ENCODE data around the gene NAA80. TPM values are rescaled to one million over a fixed set of nuclear protein-coding genes. Genes with fewer than 3 reads are reported as not detected.

NAA80 gene
- total and polyA plus RNA-seq, 2 of the 13 experiments (the other 11 are each of a cell fraction or from before 2014, with no cell fraction given): 3.4 to 8.7 TPM

- ChIA-PET CTCF (ENCODE audit: low intra/inter-chr PET ratio, low total read pairs) (no interaction called here), POLR2A (interaction anchor here (3.5 kb wide), 1 partner anchor 11 kb away, joined by 66 read pairs; no protein-coding TSS in a partner anchor)
- no TSS peak for BruUV-seq (replicated peaks)
- DNase-seq (ENCODE audit: low spot score) (no peak), FAIRE-seq (no peak), ATAC-seq (no peak)
- H4K20me1 ChIP-seq (ENCODE audit: insufficient read depth, low read length): no peaks in the 10 kb centered on the region
- H3K36me3 ChIP-seq (replicated peaks in 1 of 2; ENCODE audit: control insufficient read depth in 1 of 2, insufficient read depth in 2 of 2, low read length in 2 of 2): peaks cover 8 to 28% of the 10 kb centered on the region in 2 experiments
- in situ Hi-C loops (cut with HindIII; ENCODE audit: extremely low pct_ligation_motif_present, low pct_unique_long_range_greater_than_20kb) (no loop called here), intact Hi-C loops (cut with micrococcal nuclease; ENCODE audit: unreplicated experiment) (no loop called here)
- no peak overlapping the region for H2AFZ ChIP-seq (ENCODE audit: low read length)
- no peaks in the 10 kb centered on the region for H3K27me3 ChIP-seq (ENCODE audit: control insufficient read depth in 1 of 2, insufficient read depth in 2 of 2, low read length in 2 of 2)
- no peak overlapping the region for H3K27ac ChIP-seq (ENCODE audit: extremely low read length, insufficient read depth, low read length)
- peaks cover 60% of the 10 kb centered on the region for H3K4me1 ChIP-seq (ENCODE audit: insufficient read depth, low read length)
- 87% methylated on average over 8 of the region's 8 CpGs for WGBS (ENCODE audit: low lambda C conversion rate)
- H3K9me3 ChIP-seq (ENCODE audit: low read length): no peaks in the 10 kb centered on the region
- no peak overlapping the region for H3K4me3 ChIP-seq (replicated peaks in 1 of 3; ENCODE audit: insufficient read depth in 1 of 3, low read depth in 2 of 3, low read length in 3 of 3)
- H3K4me2 ChIP-seq (ENCODE audit: low read depth, low read length): no peak overlapping the region
- TF ChIP-seq MIER2 (CRISPR knock-in tag; IDR thresholded peaks at IDR 0.05) (no peak), AGO2 (optimal IDR thresholded peaks at IDR 0.05; ENCODE audit: low read depth, low read length) (peak; percentile 18), KDM4B (CRISPR knock-in tag; IDR thresholded peaks at IDR 0.05) (no peak)
- H3K9ac ChIP-seq (ENCODE audit: insufficient read depth, low read depth, low read length): no peak overlapping the region
- H3K79me2 ChIP-seq (ENCODE audit: insufficient read depth, low read length): peaks cover 13% of the 10 kb centered on the region
These were observed 27.0 kb upstream of the NAA80 start for GRCh38 chr3:50326182-50326541.

DNA sequence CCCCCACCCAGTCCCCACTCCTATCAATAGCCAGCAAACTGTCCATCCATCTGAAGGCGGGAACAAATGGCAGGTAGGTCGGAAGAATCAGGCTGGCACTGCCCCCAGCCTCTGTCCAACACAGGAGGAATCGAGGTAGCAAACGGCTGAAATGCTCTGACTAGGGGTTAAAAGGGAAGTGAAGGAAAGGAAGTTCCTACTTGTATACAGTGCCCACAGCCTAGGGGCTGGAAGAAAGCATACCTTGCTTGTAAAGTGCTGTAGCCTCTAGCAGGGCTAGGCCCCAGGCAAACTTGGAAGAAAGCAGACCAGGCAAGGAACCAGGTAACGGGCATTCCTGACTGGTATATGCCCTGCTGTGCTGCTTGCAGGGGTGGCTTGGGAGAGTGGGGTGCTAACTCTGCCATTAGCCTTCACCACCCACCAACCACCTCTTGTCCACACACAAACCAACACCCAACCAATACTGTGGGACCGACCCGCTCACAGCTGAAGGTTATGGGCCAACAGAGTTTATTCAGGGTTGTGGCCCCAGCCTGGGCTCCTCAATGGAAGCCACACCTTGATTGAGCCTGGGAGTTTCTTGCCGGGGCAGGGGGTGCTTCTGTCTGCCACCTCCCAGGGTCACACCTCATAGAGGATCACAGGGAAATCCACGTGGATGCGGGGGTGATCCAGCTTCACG is 26.4 kb upstream of the NAA80 start:
- Histone ChIP-seq H3K9ac (ENCODE audit: insufficient read depth, low read depth, low read length) (no peak overlapping the region), H4K20me1 (ENCODE audit: insufficient read depth, low read length) (no peaks in the 10 kb centered on the region), H3K27ac (ENCODE audit: extremely low read length, insufficient read depth, low read length) (no peak overlapping the region), H3K4me1 (ENCODE audit: insufficient read depth, low read length) (peaks cover 60% of the 10 kb centered on the region), H3K27me3 (ENCODE audit: control insufficient read depth in 1 of 2, insufficient read depth in 2 of 2, low read length in 2 of 2) (no peaks in the 10 kb centered on the region; a peak in 1 of 5 replicates), H2AFZ (ENCODE audit: low read length) (no peak overlapping the region), H3K4me2 (ENCODE audit: low read depth, low read length) (no peak overlapping the region), H3K79me2 (ENCODE audit: insufficient read depth, low read length) (peaks cover 16% of the 10 kb centered on the region), H3K36me3 (replicated peaks in 1 of 2; ENCODE audit: control insufficient read depth in 1 of 2, insufficient read depth in 2 of 2, low read length in 2 of 2) (peaks cover 5 to 23% of the 10 kb centered on the region in 2 experiments), H3K9me3 (ENCODE audit: low read length) (no peaks in the 10 kb centered on the region), H3K4me3 (replicated peaks in 1 of 3; ENCODE audit: insufficient read depth in 1 of 3, low read depth in 2 of 3, low read length in 3 of 3) (no peak overlapping the region)
- ChIA-PET CTCF (ENCODE audit: low intra/inter-chr PET ratio, low total read pairs) (no interaction called here), POLR2A (interaction anchor here (0.5 to 13.0 kb wide), 3 partner anchors 11 to 25 kb away, joined by 4 to 222 read pairs (median 58); partner anchors contain the start of genes HYAL1, HYAL3 and NAA80)
- in situ Hi-C loops (cut with HindIII; ENCODE audit: extremely low pct_ligation_motif_present, low pct_unique_long_range_greater_than_20kb): no loop called here
- DNase-seq (ENCODE audit: low spot score): no peak
- WGBS (ENCODE audit: low lambda C conversion rate): 90% methylated on average over 6 of the region's 11 CpGs
- FAIRE-seq: no peak
- no peak for ATAC-seq
- no TSS peak for BruUV-seq (replicated peaks)
- intact Hi-C loops (cut with micrococcal nuclease; ENCODE audit: unreplicated experiment): no loop called here
- TF ChIP-seq MED1 (CRISPR knock-in tag; IDR thresholded peaks at IDR 0.05) (no peak), ZBTB46 (CRISPR knock-in tag; IDR thresholded peaks at IDR 0.05; ENCODE audit: borderline replicate concordance) (no peak), ZNF574 (CRISPR knock-in tag; IDR thresholded peaks at IDR 0.05) (no peak), ERF (CRISPR knock-in tag; IDR thresholded peaks at IDR 0.05) (no peak), AGO2 (optimal IDR thresholded peaks at IDR 0.05; ENCODE audit: low read depth, low read length) (peak; percentile 26)
- TF ChIP-seq, protein P1, sequence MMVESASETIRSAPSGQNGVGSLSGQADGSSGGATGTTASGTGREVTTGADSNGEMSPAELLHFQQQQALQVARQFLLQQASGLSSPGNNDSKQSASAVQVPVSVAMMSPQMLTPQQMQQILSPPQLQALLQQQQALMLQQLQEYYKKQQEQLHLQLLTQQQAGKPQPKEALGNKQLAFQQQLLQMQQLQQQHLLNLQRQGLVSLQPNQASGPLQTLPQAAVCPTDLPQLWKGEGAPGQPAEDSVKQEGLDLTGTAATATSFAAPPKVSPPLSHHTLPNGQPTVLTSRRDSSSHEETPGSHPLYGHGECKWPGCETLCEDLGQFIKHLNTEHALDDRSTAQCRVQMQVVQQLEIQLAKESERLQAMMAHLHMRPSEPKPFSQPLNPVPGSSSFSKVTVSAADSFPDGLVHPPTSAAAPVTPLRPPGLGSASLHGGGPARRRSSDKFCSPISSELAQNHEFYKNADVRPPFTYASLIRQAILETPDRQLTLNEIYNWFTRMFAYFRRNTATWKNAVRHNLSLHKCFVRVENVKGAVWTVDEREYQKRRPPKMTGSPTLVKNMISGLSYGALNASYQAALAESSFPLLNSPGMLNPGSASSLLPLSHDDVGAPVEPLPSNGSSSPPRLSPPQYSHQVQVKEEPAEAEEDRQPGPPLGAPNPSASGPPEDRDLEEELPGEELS (CRISPR knock-in tag; IDR thresholded peaks at IDR 0.05): no peak
